GM13976 (cell line): Measurements from ENCODE around the gene PTPRB.

Experiments used
- DNase-seq: peaks from one replicate; pipeline ENCODE4 v3.0.0; 2012; ENCODE audit warnings: low spot score
- CTCF ChIP-seq: IDR thresholded peaks from 2 replicates; pipeline ENCODE4 v1.5.1; 2012; ENCODE audit warnings: borderline replicate concordance, mild to moderate bottlenecking; ENCODE audit not compliant: insufficient read depth; ENCODE audit errors: extremely low read depth, missing control alignments, control extremely low read depth
- in situ Hi-C: fragments of 300-500 bp; cut with MboI; formaldehyde crosslinking; loops from one replicate; pipeline ENCODE4 v1.12.0; 2022; ENCODE audit warnings: low sequenced_read_pairs, mixed read lengths, inconsistent platforms; ENCODE audit not compliant: unreplicated experiment

The PTPRB gene

GRCh38 chr12:70486588-70486987, 150.6 kb downstream of the PTPRB start:
- no peak for TF ChIP-seq CTCF
- no peak for DNase-seq
- in situ Hi-C loops = no loop called here

- DNase-seq = no peak
- in situ Hi-C loops = no loop called here
- TF ChIP-seq CTCF = no peak
Observed at GRCh38 chr12:70485704-70486103, 151.5 kb downstream of the PTPRB start.

GRCh38 chr12:70484464-70484863, 152.8 kb downstream of the PTPRB start:
- no peak for DNase-seq
- no peak for TF ChIP-seq CTCF
- in situ Hi-C loops = no loop called here

- TF ChIP-seq CTCF = no peak
- in situ Hi-C loops = no loop called here
- DNase-seq = no peak
Observed at GRCh38 chr12:70482764-70483163, 154.5 kb downstream of the PTPRB start.

GRCh38 chr12:70469221-70469820, 167.9 kb downstream of the PTPRB start:
- in situ Hi-C loops = no loop called here
- TF ChIP-seq CTCF = no peak
- no peak for DNase-seq

- in situ Hi-C loops = no loop called here
- DNase-seq = no peak
- TF ChIP-seq CTCF = no peak
Observed at GRCh38 chr12:70468741-70469140, 168.5 kb downstream of the PTPRB start.
